ENCODE measurements around the gene TIMM44.

The TIMM44 gene, protein sequence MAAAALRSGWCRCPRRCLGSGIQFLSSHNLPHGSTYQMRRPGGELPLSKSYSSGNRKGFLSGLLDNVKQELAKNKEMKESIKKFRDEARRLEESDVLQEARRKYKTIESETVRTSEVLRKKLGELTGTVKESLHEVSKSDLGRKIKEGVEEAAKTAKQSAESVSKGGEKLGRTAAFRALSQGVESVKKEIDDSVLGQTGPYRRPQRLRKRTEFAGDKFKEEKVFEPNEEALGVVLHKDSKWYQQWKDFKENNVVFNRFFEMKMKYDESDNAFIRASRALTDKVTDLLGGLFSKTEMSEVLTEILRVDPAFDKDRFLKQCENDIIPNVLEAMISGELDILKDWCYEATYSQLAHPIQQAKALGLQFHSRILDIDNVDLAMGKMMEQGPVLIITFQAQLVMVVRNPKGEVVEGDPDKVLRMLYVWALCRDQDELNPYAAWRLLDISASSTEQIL

DNA sequence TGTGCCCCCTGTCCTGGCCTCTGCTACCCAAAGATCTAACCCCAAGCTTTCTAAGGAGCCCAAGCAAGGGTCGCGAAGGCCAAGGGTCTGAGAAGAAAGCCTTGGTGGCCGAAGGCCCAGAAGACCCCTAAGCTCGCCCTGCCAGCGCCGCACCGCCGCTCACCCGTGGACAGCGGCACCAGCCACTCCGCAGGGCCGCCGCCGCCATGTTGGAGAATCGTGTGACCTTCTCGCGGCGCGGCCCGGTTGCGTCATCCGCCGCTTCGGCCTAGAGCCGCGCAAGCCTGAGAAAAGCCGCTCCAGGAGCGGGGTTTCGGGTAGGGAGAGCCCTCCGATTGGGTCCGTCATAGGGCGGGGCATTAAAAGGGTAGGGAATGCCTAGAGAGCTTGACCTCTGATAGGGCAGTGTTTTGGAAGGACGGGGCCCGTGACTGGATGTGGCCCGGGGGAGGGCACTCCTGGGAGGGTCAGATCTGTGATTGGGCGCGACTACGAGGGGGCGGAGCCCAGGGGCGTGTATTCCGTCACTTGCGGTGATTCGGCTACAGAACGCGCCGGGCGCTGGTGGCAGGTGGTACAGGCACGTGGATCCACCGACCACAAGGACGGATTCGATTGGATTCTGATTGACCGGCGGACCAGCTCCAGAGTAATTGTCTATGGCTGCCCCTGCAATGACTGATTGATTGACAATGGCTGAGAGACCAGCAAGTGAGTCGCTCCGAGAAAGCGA is at the start of gene TIMM44:
Gene TIMM44, minus strand, starts transcription at position 223 of the 733 bp plus-strand sequence. Its CDS starts 15 bp downstream, at position 208.
- DNase-seq (ENCODE audit: extremely low read depth in 1 of 2, low read depth in 1 of 2): peak; percentile 95

DNA sequence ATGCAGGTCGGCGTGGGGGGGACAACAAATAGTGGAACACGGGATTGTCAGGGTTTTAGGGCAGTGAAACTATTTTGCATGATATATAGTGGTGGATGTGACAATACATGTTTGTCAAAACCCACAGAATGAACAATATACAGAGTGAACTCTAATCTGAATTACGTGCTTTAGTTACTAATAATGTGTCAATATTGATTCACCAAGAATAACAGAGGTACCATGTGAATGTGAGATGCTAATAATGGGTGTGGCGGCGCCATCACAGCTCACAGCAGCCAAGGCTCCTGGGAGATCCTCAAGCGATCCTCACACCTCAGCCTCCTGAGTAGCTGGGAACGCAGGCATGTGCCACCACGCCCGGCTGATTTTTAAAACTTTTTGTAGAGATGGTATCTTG is 49.1 kb upstream of the TIMM44 start:
- no peak for DNase-seq (ENCODE audit: extremely low read depth in 1 of 2, low read depth in 1 of 2)

DNA sequence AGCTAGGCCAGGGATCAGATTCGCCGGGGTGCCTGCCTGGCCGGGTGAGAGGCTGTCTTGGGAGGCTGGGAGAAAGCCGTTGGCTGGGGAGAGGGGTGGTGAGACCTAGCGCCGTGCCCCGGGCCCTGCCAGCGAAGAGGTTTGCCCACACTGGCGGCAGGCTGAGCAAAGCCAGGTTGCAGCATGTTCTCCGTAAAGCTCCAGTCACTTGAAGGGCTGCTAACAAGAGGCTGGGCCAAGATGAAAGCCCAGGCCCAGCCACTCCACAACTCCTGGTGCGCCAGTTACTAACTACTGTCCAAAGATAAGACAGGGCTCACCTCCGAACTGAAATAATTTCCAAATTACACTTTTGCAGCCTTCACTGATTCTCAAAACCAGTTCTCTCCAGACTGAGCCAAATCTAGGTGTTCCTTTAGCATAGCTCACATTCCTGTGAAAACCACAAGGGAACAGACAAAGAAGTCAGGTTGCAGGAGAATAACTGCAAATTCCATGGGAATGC is 45.7 kb upstream of the TIMM44 start:
- DNase-seq (ENCODE audit: extremely low read depth in 1 of 2, low read depth in 1 of 2): no peak

DNA sequence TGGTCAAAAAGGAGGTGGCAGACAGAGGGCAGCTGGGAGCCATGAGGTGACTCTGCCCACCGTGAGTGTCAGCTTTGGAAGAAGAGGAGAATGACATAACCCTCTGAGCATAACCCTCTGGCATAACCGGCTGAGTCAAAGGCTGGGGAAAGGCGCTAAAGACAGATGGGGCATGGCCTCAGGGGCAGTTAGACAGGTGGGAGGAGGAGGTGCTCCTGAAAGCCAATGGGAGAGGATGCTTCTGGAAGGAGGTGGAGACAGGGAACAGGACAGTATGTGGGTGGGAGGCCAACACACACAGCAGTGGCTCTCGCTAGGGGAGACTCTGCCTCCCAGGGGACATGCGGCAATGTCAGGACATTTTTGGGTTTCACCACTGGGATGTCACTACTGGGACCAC is 44.8 kb upstream of the TIMM44 start:
- DNase-seq (ENCODE audit: extremely low read depth in 1 of 2, low read depth in 1 of 2): no peak

DNA sequence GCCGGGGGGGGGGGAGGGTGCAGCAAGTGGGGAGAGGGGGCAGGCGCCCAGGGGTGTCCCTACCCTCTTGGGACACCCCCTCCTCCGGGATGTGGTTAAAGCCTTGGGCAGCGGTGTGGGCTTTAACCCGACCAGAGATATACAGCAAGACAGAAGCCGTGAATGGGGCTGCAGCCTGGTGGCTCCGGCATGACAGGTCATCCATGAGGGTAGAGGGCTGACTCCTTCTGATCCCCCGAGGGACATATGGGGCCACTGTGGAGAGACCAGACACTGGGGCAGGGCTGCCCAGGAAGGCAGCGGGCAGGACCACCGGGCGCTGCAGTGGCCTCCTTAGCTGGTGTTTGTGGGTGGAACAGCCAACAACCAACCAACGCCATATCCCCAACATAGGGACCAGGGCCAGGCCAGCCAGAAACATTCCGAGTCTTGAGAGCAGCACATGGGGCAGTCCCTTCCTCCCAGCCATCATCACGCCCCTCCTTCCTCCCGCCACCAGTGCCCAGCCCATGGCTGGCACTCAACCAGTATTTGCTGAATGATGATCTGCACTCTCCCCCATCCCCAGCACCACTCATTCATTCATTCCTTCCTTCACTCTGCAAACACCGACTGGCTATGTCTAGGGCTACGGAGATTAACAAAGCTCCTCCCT is 43.8 kb upstream of the TIMM44 start:
- DNase-seq (ENCODE audit: extremely low read depth in 1 of 2, low read depth in 1 of 2): no peak

DNA sequence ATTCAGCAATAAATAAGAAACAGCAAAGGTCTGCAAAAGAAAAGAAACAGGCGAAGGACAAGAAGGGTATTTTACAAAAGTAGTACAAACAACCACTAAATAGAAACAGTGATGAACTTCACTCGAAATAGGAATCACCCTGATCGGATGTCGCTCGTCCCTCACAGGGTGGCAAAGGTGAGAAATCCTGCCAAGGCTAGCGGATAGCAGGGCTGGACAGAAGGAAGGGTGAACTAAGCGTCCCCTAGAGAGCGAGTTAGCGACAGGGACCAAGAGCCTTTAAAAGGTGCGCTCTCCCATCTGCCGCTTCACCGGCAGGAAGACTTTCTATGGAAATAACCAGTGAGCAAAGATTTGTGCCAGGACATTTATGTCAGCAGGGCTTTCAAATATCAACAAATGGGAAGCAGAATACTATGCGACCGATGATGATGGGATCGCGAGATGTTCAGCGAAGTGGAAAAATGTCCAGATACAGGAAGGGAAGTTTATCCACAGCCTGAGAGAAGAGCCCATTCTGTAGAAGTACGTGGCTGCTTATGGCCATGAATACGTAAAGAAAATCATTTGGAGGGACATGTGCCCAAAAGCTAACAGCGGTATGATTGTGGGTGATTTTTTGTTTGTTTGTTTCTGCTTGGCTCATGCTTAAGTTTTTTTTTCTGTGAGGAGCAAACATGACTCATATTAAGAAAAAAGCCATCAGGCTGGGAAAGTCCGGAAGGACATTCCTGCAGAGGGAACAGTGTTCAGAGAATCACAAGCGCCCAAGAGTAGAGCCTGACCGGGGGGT is 43.1 kb upstream of the TIMM44 start:
- DNase-seq (ENCODE audit: extremely low read depth in 1 of 2, low read depth in 1 of 2): no peak

DNA sequence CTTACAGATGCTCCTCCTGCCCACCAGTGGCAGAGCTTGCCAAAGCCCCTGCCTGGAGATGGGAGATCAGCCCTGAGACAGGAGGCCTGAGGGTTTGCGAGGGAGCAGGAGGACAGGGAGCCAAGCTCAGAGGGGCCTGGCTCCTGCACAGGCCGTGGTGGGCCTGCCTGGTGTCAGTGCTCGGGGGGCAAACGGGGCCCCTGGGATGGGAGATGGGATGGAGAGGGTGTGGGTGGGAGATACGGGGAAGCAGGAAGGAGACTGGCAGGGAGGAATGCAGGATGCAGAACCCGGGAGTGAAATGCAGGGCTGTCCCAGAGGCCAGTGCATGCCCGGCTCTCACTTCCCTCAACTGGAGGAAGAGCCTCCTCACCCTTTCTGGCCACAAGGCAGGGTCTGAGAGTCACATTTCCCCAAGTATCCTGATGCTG is 42.0 kb upstream of the TIMM44 start:
- DNase-seq (ENCODE audit: extremely low read depth in 1 of 2, low read depth in 1 of 2): no peak

DNA sequence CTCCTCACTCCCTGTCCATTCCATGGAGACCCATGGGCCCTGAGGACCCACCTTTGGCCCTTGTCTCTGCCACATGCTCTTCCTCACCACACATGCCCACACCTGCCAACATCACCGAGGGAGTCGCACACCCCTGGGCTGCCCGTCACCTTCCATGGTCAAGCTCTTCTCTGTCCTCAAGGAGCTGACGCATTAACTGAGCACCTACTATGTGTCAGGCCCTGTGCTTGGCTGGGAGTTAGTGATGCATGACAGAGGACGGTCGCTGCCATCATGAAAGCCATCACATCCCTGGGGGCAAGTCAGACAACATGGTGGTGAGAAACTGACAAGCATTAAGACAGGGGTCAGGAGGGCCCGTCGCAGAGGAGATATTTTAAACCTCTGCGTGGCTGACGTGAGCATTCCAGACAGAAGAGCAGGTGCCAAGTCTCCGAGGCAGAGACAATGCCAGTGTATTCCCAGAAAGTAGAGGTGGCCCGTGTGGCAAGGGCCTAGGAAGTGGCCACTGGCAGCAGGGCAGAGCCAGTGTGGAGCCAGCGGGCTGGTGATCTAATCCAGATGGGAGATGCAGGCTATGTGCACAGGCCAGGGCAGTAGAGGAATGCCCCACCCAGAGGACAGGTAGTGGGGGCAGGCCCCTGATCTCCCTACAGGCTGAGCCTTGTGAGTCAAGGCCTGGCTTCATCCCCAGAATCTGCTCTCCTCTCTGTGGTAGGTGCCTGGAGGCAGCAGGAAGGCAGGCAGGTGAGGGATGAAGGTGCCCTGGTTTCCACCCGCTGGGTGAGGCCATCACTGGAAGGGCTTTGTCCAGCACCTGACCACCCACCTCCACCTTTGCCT is 40.8 kb upstream of the TIMM44 start:
- no peak for DNase-seq (ENCODE audit: extremely low read depth in 1 of 2, low read depth in 1 of 2)

DNA sequence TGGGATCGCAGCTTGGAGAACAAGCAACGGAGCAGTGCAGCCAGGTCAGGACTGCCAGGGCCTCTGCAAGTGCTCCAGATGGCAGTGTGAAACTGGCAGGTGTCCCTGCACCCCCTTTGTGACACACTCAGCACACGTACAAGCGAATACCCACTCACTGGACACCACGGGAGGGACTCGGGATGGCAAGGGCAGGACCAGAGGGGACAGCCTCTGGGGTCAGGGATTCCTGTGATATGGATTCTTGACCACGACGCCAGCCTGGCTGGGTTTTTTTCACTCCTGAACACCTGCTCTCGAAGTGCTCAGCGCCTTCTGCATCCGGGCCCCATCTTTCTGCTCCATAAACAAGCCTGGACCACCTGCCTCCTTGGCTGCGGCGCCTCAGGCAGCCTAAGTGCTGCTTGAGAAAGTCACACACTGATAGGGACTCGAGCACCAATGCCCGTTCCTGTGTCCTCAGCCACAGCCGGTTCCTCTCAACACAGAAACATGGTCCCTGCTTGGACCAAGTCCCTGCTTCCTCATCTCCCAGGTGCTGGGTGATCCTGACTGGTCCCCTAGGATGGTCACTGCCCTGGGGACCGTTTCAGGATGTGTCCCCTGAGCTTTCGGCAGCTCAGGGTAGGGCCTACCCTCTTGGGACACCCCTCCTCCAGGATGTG is 40.0 kb upstream of the TIMM44 start:
- no peak for DNase-seq (ENCODE audit: extremely low read depth in 1 of 2, low read depth in 1 of 2)

DNA sequence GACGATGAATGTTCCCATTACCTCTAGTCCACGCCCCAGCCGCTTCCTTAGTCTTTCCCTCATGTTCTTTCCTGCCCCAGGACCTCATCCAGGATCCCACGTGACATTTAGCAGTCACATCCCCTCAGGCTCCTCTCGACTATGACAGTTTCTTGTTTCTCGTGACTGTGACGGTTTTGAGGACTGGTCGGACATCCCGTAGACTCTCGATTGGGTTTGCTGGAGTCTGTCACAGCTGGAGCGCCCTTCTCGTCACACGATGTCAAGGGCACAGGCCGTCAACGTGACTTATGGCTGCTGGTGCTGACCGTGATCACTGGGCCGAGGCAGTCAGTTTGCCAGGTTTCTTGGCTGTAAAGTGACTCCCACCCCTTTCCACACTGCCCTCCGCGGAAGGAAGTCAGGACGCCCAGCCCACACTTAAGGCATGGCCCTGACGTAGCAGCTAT is 39.2 kb upstream of the TIMM44 start:
- DNase-seq (ENCODE audit: extremely low read depth in 1 of 2, low read depth in 1 of 2): no peak

DNA sequence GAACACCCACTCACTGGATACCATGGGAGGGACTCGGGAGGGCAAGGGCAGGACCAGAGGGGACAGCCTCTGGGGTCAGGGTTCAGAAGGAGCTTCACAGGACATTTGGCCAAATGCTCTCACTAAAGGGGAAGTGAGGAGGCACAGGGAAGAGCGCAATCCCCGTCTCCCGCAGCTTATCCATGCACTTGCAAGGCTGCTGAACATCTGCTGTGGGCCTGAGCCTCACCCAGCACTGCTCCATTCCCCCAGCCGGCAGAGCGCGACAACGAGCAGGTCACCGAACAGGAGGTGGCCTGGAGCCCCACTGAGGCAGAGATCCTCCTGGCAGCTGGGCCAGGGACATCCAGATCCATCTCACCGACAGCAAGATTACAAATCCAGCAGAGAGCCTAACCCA is 38.6 kb upstream of the TIMM44 start:
- no peak for DNase-seq (ENCODE audit: extremely low read depth in 1 of 2, low read depth in 1 of 2)

DNA sequence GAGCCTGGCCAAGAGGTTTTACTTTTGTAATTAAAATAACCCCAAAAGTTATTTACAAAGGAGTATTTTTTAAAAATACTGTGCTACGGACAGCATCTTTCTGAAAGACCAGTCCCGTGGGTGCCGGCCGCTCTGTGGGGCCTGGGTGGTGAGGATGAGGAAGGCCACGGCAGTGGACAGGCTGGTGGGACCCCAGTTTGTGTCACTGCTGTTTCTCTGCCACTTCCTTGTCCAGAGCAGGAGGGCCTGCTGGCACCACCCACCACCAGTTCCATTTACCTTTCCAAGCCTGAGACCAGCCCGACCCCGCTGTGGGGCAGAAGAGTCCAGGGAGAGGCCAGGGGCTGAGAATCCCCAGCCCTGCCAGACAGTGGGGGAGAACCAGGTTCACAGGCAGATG is 38.2 kb upstream of the TIMM44 start:
- no peak for DNase-seq (ENCODE audit: extremely low read depth in 1 of 2, low read depth in 1 of 2)

DNA sequence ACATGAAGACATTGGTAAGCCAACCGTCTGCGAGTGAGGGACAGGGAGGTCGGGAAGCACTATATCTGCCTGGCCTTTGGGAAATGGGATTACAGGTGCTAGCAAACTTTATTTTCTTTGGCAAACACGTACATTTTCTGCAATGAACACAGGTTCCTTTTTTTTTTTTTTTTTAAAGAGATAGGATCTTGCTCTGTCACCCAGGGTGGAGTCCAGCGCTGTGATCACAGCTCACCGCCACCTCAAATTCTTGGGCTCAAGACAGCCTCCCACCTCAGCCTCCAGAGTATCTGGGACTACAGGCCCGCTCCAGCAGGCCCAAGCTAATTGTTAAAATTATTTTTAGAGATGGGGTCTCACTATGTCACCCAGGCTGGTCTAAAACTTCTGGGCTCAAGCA is 37.7 kb upstream of the TIMM44 start:
- DNase-seq (ENCODE audit: extremely low read depth in 1 of 2, low read depth in 1 of 2): no peak

DNA sequence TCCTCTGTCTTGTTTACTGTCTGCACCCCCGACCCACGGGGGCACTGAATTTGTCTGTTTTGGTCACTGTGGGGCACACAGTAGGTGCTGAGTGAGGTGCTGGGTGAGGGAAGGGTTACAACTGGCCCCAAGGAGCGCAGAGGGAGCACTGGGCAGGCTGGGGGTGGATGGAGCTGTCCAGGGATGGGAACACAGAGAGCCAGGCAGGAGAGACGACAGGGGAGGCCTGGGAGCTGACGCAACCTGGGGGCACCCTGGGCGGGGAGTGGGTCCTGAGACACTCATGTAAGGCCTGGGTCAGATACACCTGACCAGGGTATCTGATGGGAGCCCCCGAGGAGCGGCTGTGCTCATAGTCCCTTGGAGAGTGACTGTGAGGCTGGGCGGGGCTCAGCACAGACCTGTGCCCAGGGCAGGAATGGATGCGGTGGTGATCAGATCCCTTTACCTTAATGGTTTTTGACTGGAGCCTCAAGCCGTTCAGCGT is 37.2 kb upstream of the TIMM44 start:
- DNase-seq (ENCODE audit: extremely low read depth in 1 of 2, low read depth in 1 of 2): no peak

DNA sequence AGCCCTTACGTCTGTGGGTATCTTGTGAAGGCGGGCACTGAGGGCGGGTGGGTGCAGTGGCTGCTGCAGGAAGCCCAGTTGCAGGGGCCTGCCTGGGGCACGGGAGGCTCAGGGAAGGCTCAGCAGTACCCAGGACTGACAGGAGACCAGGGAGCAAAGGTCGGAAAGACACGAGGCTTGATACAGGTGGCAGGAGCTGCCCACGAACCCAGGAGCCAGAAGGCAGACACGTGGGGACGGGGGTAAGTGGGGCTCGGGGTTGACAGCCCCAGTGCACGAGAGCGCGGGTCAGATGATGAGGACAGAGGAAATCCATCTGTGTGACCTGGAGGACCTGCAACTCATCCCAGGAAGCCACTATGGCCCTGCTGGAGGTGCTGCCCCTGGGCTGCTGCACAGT is 36.7 kb upstream of the TIMM44 start:
- no peak for DNase-seq (ENCODE audit: extremely low read depth in 1 of 2, low read depth in 1 of 2)

DNA sequence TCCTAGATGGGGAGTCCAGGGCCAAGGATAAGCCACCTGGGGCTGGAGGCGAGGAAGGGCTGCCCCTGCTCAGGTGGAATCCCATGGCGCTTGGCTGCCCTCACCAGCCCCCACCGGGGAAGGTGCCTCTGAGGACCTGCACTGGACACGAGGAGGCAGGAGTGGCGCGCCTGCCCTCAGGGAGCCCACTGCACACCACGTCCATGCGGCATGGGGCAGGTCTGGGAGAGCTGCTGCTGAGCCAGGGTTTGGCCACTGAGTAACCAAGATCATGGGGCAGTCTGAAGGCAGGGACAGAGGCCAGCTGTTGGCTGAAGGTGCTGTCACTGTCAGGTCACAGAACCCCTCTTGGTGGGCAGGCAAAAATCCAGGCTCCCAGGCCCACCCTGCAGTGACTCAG is 36.1 kb upstream of the TIMM44 start:
- DNase-seq (ENCODE audit: extremely low read depth in 1 of 2, low read depth in 1 of 2): no peak

DNA sequence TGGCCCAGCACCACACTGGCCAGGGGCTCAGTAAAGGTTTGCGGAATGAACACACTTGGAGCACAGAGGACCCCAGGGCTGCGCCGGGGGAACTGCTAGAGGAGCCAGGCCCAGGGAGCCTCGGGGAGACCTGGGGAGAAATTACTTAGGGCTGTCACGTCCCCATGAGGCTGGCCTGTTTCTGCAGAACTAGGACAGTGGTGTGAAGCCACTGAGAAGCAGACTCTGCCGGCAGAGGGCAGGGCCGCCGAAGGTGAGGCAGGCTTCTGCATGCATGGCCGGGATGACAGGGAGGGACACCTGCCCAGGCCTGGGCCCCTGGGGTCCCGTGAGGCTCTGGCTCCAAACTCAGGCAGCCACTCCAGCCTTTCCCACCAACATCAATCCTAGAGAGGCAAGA is 35.5 kb upstream of the TIMM44 start:
- DNase-seq (ENCODE audit: extremely low read depth in 1 of 2, low read depth in 1 of 2): no peak

DNA sequence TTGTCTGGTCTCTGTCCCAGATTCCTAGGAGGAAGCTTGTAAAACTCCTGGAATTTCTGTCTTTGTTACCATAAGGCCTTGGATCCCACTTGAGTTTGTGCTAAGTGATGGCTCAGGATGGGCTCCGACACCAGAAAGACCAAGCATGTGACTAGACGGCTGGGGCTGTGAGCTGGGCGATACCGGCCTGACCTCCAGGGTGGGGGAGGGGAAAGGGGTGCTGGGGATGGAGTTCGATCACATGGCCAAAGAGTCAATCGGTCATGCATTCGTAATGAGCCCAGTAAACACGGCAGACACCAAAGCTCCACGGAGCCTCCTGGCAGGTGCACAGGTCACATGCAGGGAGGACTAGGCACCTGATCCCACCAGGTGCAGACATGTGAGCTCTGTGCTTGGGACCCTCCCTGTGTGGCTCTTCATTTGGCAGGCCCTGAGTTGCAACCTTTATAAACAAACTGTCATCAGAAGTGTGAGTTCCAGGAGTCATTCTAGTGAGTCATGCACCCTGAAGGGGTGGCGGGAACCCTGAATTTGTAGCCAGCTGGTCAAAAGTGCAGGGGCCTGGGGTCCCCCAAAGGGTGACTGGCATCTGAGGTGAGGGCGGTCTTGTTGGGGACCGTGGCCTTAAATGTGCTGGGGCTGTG is 34.8 kb upstream of the TIMM44 start:
- no peak for DNase-seq (ENCODE audit: extremely low read depth in 1 of 2, low read depth in 1 of 2)

DNA sequence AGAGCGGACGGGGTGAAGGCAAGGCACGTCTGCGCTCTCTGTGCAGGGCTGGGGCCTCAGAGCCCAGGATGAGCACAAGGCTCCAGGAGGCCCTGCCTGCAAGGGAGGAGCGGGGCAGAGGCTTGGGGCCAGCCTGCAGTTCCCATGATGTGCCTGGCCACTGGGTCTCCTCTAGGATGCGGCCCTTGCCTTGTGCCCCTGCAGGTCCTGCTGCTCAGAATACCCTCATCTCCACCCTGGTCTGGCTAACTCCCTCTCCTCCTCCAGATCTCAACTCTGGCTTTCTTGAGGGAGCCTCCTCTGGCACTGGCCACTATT is 34.2 kb upstream of the TIMM44 start:
- DNase-seq (ENCODE audit: extremely low read depth in 1 of 2, low read depth in 1 of 2): no peak

Measured in activated CD8-positive, alpha-beta memory T cell treated with anti-CD3 and anti-CD28 coated beads for 1 hour (primary cell).